ENCODE measurements around the gene SVOPL. TPM values are rescaled to one million over a fixed set of nuclear protein-coding genes. Genes with fewer than 3 reads are reported as not detected.

The SVOPL gene
- total RNA-seq, 1 experiment from 2014 or later: 1.1 TPM

GRCh38 chr7:138610671-138611170, 90.4 kb downstream of the SVOPL start:
- Histone ChIP-seq H2BK120ac (ENCODE audit: low read depth, low read length, poor library complexity, severe bottlenecking) (no peak overlapping the region), H3K4me2 (ENCODE audit: insufficient read depth, insufficient read length, low read length) (no peak overlapping the region), H2BK20ac (ENCODE audit: low read depth, low read length, poor library complexity, severe bottlenecking) (no peak overlapping the region), H3K9ac (ENCODE audit: extremely low read depth, insufficient read length, low read length) (no peak overlapping the region), H2AFZ (ENCODE audit: low read length) (no peak overlapping the region), H3T11ph (ENCODE audit: low read length) (no peak overlapping the region), H3K56ac (ENCODE audit: insufficient read length, low read depth, low read length) (no peak overlapping the region), H4K20me1 (ENCODE audit: control insufficient read depth, insufficient read depth, insufficient read length) (no peaks in the 10 kb centered on the region), H2AK5ac (ENCODE audit: insufficient read length, low read length) (no peak overlapping the region), H3K4ac (ENCODE audit: low read depth, low read length) (no peak overlapping the region), H4K91ac (ENCODE audit: insufficient read length, low read depth, low read length) (no peak overlapping the region), H3K23ac (ENCODE audit: insufficient read length, low read depth, low read length) (no peak overlapping the region), H3K9me3 (ENCODE audit: control insufficient read depth, low read depth, low read length) (no peaks in the 10 kb centered on the region), H2BK15ac (ENCODE audit: low read depth, low read length) (no peak overlapping the region), H2BK12ac (ENCODE audit: insufficient read length, low read depth, low read length) (no peak overlapping the region), H3K14ac (ENCODE audit: insufficient read depth, low read length) (no peak overlapping the region), H4K5ac (ENCODE audit: insufficient read length, low read depth, low read length) (no peak overlapping the region), H3K27me3 (ENCODE audit: insufficient read depth, low read length) (no peaks in the 10 kb centered on the region; the same call in 1 of the 2 replicates), H3K79me2 (ENCODE audit: insufficient read depth, low read length) (no peaks in the 10 kb centered on the region), H3K23me2 (ENCODE audit: insufficient read length, low read depth, low read length, poor library complexity, severe bottlenecking) (no peaks in the 10 kb centered on the region), H3K79me1 (ENCODE audit: insufficient read depth, low read depth, low read length, poor library complexity, severe bottlenecking) (no peaks in the 10 kb centered on the region), H4K8ac (replicated peaks; ENCODE audit: insufficient read length, low read depth, low read length) (no peak overlapping the region), H2BK5ac (ENCODE audit: insufficient read length, low read length) (no peak overlapping the region), H3K27ac (ENCODE audit: insufficient read length, low read depth, low read length) (no peak overlapping the region), H3K18ac (ENCODE audit: insufficient read length, low read depth, low read length) (no peak overlapping the region), H3K4me1 (ENCODE audit: insufficient read depth, low read length) (no peaks in the 10 kb centered on the region)
- TF ChIP-seq, protein P1, sequence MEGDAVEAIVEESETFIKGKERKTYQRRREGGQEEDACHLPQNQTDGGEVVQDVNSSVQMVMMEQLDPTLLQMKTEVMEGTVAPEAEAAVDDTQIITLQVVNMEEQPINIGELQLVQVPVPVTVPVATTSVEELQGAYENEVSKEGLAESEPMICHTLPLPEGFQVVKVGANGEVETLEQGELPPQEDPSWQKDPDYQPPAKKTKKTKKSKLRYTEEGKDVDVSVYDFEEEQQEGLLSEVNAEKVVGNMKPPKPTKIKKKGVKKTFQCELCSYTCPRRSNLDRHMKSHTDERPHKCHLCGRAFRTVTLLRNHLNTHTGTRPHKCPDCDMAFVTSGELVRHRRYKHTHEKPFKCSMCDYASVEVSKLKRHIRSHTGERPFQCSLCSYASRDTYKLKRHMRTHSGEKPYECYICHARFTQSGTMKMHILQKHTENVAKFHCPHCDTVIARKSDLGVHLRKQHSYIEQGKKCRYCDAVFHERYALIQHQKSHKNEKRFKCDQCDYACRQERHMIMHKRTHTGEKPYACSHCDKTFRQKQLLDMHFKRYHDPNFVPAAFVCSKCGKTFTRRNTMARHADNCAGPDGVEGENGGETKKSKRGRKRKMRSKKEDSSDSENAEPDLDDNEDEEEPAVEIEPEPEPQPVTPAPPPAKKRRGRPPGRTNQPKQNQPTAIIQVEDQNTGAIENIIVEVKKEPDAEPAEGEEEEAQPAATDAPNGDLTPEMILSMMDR (conservative IDR thresholded peaks at IDR 0.05): no peak
- Mint-ChIP-seq H3K9me3 (peaks cover 8 to 19% of the 10 kb centered on the region in 2 experiments), H3K27me3 (ENCODE audit: low read depth) (no peaks in the 10 kb centered on the region), H3K4me3 (no peak overlapping the region), H3K4me1 (peaks cover 4 to 5% of the 10 kb centered on the region in 2 experiments), H3K36me3 (ENCODE audit: insufficient read depth in 1 of 3, low read depth in 3 of 3) (peaks cover 6 to 18% (median 9%) of the 10 kb centered on the region in 3 experiments; a peak in 6 of 7 replicates), H3K27ac (no peak overlapping the region)
- no peak for DNase-seq
- no CpG with 5 or more reads among the region's 7 CpGs for WGBS (ENCODE audit: extremely low coverage, insufficient read length, low lambda C conversion rate)
